GM10266 (cell line): Measurements from ENCODE around the gene TCP10L.

Source experiments
- DNase-seq: peaks from one replicate; pipeline ENCODE4 v3.0.0; 2012; ENCODE audit errors: extremely low spot score
- CTCF ChIP-seq: IDR thresholded peaks from 2 replicates; pipeline ENCODE4 v1.5.1; 2012; ENCODE audit warnings: mild to moderate bottlenecking, low read depth; ENCODE audit not compliant: control insufficient read depth, insufficient read depth; ENCODE audit errors: missing control alignments

Gene TCP10L

GRCh38 chr21:32597205-32597604, 11.9 kb upstream of the TCP10L start:
- no peak for DNase-seq
- TF ChIP-seq CTCF, result no peak

GRCh38 chr21:32595431-32595830, 10.1 kb upstream of the TCP10L start:
- no peak for DNase-seq
- TF ChIP-seq CTCF, result no peak

DNA sequence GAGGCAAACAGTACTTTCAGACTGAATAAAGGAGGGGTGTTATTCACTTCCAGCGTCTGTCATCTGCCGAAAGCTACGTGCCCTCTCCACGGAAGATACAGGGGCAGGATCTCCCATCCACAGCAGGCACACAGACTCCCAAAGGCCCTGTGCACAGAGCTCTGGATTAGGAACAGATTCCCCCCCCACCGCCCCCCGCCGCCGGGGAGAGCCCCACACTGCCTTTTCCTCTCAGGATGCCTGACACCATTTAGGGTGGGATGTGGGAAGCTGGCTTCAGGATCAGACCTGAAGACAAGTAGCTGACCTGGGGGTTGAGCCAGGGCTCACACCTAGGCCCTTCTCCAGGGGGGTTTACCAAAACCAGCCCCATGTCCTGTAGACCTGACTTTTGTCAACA, 8.4 kb upstream of the TCP10L start:
- no peak for TF ChIP-seq CTCF
- DNase-seq, result no peak

GRCh38 chr21:32592929-32593502, 7.7 kb upstream of the TCP10L start:
- DNase-seq, result no peak
- TF ChIP-seq CTCF, result no peak

DNA sequence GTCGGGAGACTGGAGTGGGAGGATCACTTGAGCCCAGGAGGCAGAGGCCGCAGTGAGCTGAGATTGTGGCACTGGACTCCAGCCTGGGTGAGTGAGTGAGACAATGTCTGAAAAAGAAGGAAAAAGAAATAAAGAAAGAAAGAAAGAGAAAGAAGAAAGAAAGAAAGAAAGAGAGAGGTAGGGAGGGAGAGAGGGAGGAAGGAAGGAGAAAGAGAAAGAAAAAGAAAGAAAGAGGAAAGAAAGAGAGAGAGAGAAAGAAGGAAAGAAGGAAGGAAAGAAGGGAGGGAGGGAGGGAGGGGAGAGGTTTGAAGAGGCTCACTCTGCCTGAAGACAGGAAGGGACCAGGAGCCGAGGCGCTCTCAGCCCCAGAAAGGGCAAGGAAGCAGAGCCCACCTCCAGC, 4.8 kb upstream of the TCP10L start:
- no peak for DNase-seq
- TF ChIP-seq CTCF, result no peak

DNA sequence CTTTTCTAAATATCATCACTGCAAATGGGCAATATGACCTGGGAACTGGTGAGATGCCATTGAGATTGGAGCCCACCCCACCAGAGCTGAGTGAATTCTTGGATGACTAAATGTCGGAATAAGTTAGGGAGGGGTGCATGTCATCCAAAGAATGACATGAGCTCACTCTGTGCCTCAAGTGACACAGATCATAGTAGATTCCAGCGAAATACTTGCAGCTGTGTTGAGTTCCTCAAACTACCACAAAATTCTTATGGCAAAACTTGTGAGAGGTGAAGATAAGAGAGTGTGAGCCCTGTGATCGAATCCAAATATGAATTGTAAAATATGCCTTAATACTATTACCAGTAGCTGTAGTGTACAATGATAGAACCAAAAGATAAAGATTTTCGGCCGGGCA, 2.3 kb upstream of the TCP10L start:
- no peak for TF ChIP-seq CTCF
- DNase-seq, result no peak

- TF ChIP-seq CTCF, result no peak
- DNase-seq, result no peak
Measured at GRCh38 chr21:32587120-32587519, 1.8 kb upstream of the TCP10L start.

- no peak for DNase-seq
- no peak for TF ChIP-seq CTCF
Measured at GRCh38 chr21:32585970-32586369, 647 bp upstream of the TCP10L start.
